Mammary epithelial cell (primary cell): ENCODE results near the gene GARIN5A.

Experiments used
- EZH2 ChIP-seq: IDR thresholded peaks from 2 replicates; pipeline ENCODE4 v1.6.1; 2012; ENCODE audit warnings: low read length, inconsistent platforms, borderline replicate concordance
- TF ChIP-seq, protein P1 (sequence below), 2 donors: IDR thresholded peaks in 1 of 2; conservative IDR thresholded peaks in 1 of 2; 2 replicates each; pipeline ENCODE4 v1.5.1; 2011 to 2012; ENCODE audit warnings: inconsistent platforms in 2 of 2, low read length in 2 of 2, mild to moderate bottlenecking in 2 of 2, control low read depth in 1 of 2, low read depth in 1 of 2; ENCODE audit not compliant: insufficient read depth in 1 of 2; ENCODE audit errors: extremely low read depth in 1 of 2

DNA sequence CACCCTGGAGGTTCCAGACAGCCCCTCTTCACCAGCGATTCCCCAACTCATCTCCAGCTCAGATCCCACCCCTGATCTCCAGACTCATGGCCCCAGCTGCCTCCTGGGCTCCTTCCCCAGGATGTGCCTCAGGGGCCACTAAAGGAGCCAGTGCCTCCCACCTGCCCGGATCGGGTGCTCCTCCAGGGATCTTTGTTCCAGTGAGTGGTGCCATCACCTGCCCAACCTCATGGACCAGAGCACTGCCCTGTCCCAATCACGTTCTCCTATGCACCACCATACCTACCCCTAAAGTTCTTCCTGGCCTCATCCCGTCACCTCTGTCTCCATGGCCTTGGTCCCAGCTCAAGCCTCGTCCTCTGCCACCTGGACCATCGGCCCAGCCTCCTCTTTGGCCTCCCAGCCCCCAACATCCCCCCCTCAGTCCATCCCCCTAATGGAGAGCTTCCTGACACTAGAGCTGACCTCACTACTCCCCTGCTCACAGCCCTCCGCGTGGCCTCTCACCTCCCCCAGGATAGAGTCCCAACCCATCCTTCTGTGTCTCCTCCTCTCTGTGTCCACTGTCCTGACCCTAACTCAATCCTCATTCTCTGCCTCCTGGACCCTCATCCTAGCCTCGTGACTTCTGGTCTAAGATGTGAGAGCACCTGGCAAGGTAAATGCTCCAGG is 8.8 kb upstream of the GARIN5A start:
- TF ChIP-seq, protein P1, sequence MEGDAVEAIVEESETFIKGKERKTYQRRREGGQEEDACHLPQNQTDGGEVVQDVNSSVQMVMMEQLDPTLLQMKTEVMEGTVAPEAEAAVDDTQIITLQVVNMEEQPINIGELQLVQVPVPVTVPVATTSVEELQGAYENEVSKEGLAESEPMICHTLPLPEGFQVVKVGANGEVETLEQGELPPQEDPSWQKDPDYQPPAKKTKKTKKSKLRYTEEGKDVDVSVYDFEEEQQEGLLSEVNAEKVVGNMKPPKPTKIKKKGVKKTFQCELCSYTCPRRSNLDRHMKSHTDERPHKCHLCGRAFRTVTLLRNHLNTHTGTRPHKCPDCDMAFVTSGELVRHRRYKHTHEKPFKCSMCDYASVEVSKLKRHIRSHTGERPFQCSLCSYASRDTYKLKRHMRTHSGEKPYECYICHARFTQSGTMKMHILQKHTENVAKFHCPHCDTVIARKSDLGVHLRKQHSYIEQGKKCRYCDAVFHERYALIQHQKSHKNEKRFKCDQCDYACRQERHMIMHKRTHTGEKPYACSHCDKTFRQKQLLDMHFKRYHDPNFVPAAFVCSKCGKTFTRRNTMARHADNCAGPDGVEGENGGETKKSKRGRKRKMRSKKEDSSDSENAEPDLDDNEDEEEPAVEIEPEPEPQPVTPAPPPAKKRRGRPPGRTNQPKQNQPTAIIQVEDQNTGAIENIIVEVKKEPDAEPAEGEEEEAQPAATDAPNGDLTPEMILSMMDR (conservative IDR thresholded peaks at IDR 0.05 in 1 of 2, IDR thresholded peaks at IDR 0.05 in 1 of 2; ENCODE audit: extremely low read depth in 1 of 2, insufficient read depth in 1 of 2, low read depth in 1 of 2, low read length in 2 of 2) = no peak
- TF ChIP-seq EZH2 = no peak
